Measurements from ENCODE around the gene AGAP1.

- TF ChIP-seq CTCF (IDR thresholded peaks at IDR 0.05) (no peak), POLR2A (IDR thresholded peaks at IDR 0.05) (no peak)
These were observed 43.7 kb downstream of the AGAP1 start for GRCh38 chr2:235537587-235537986.
